HepG2 (cell line): ENCODE results near the gene SERPINB1. TPM values are rescaled to one million over a fixed set of nuclear protein-coding genes. Genes with fewer than 3 reads are reported as not detected.

Source experiments
- ATAC-seq: fragments of 200-7000 bp; cut with Tn5 transposase; 3 replicates; pipeline ENCODE4 v1.9.1; 2020; ENCODE audit warnings: mild to moderate bottlenecking, moderate library complexity
- BruUV-seq: library from RNA; stranded (reverse); fragments of 400-500 nt; replicated peaks from 2 replicates; lab custom pipeline; 2021; lab: Mats Ljungman, UMichigan
- CTCF ChIA-PET: fragments of 300-600 bp; formaldehyde crosslinking; extraction: SDS; loops from one replicate; lab custom pipeline; 2021; ENCODE audit warnings: low total read pairs, inconsistent platforms, low intra/inter-chr PET ratio; lab: Yijun Ruan, JAX
- POLR2A ChIA-PET: fragments of 350-600 bp; sonication (Branson Sonifier 250); formaldehyde crosslinking; loops from one replicate; lab custom pipeline; 2020; ENCODE audit warnings: antibody characterized with exemption, inconsistent platforms; lab: Yijun Ruan, JAX
- DNase-seq: peaks from one replicate; pipeline ENCODE4 v3.0.0-alpha.2; 2015; ENCODE audit warnings: low spot score
- FAIRE-seq: peaks from 3 replicates; lab custom pipeline; 2011; peaks lifted over from hg19 to GRCh38; lab: Jason Lieb, UNC
- H2AFZ ChIP-seq: one replicate; pipeline ENCODE4 v1.6.1; 2011; ENCODE audit warnings: low read length, inconsistent platforms
- H3K27ac ChIP-seq: fragments of 300-600 bp; 3 replicates; pipeline ENCODE4 v1.8.0; 2011; ENCODE audit warnings: mixed run types, mild to moderate bottlenecking, mixed read lengths, low read length, inconsistent platforms; ENCODE audit not compliant: insufficient read depth; ENCODE audit errors: extremely low read length
- H3K27me3 ChIP-seq, 2 experiments: fragments of 200-600 bp in 1 of 2; 2 replicates in 1 of 2; 3 replicates in 1 of 2; pipeline versions ENCODE4 v1.6.0 to v1.8.0; 2011; ENCODE audit warnings: low read length in 2 of 2, mild to moderate bottlenecking in 2 of 2, moderate library complexity in 2 of 2, inconsistent platforms in 1 of 2; ENCODE audit not compliant: insufficient read depth in 2 of 2, control insufficient read depth in 1 of 2
- H3K36me3 ChIP-seq, 2 experiments: fragments of 200-600 bp in 1 of 2; replicated peaks in 1 of 2; 2 replicates in 1 of 2; 3 replicates in 1 of 2; pipeline versions ENCODE4 v1.5.1 to v1.8.0; 2011; ENCODE audit warnings: low read length in 2 of 2, inconsistent platforms in 1 of 2; ENCODE audit not compliant: insufficient read depth in 2 of 2, control insufficient read depth in 1 of 2
- H3K4me1 ChIP-seq: 2 replicates; pipeline ENCODE4 v1.5.1; 2012; ENCODE audit warnings: low read length, inconsistent platforms; ENCODE audit not compliant: insufficient read depth
- H3K4me2 ChIP-seq: 2 replicates; pipeline ENCODE4 v1.6.0; 2011; ENCODE audit warnings: low read depth, low read length, inconsistent platforms
- H3K4me3 ChIP-seq, 3 experiments: fragments of 200-600 bp in 1 of 3; sonication (generic), shearing (Covaris generic) in 1 of 3; replicated peaks in 1 of 3; 2 replicates each; pipeline ENCODE4 v1.5.1; 2011 to 2016; ENCODE audit warnings: low read length in 3 of 3, inconsistent platforms in 2 of 3, low read depth in 2 of 3, mild to moderate bottlenecking in 2 of 3, control low read depth in 1 of 3, mixed read lengths in 1 of 3; ENCODE audit not compliant: insufficient read depth in 1 of 3
- H3K79me2 ChIP-seq: one replicate; pipeline ENCODE4 v1.6.1; 2011; ENCODE audit warnings: low read length, inconsistent platforms; ENCODE audit not compliant: insufficient read depth
- H3K9ac ChIP-seq: 2 replicates; pipeline ENCODE4 v1.6.0; 2011; ENCODE audit warnings: mild to moderate bottlenecking, low read depth, low read length, inconsistent platforms; ENCODE audit not compliant: insufficient read depth
- H3K9me3 ChIP-seq: 2 replicates; pipeline ENCODE4 v1.5.1; 2012; ENCODE audit warnings: mild to moderate bottlenecking, low read length
- H4K20me1 ChIP-seq: 2 replicates; pipeline ENCODE4 v1.6.0; 2011; ENCODE audit warnings: inconsistent platforms, mild to moderate bottlenecking, low read length, moderate library complexity; ENCODE audit not compliant: insufficient read depth
- ETS1 ChIP-seq: sonication (generic); formaldehyde crosslinking; IDR thresholded peaks from 2 replicates; pipeline ENCODE4 v1.4.0; 2020; ENCODE audit warnings: missing genetic modification reagents
- HMG20A ChIP-seq: IDR thresholded peaks from 2 replicates; pipeline ENCODE4 v1.6.1; 2016; ENCODE audit warnings: borderline replicate concordance
- KDM1A ChIP-seq: IDR thresholded peaks from 2 replicates; pipeline ENCODE4 v1.6.1; 2016; ENCODE audit warnings: missing compliant biosample characterization
- MAX ChIP-seq: IDR thresholded peaks from 2 replicates; pipeline ENCODE4 v1.6.1; 2012; ENCODE audit warnings: inconsistent platforms
- RARG ChIP-seq: sonication (generic); formaldehyde crosslinking; IDR thresholded peaks from 2 replicates; pipeline ENCODE4 v1.4.0; 2020; ENCODE audit warnings: low read depth, mild to moderate bottlenecking, missing genetic modification reagents
- SIX1 ChIP-seq: sonication (generic); formaldehyde crosslinking; IDR thresholded peaks from 2 replicates; pipeline ENCODE4 v1.4.0; 2020; ENCODE audit warnings: missing genetic modification reagents, borderline replicate concordance
- THAP7 ChIP-seq: sonication (generic); formaldehyde crosslinking; IDR thresholded peaks from 2 replicates; pipeline ENCODE4 v1.8.1; 2023; ENCODE audit warnings: mild to moderate bottlenecking, missing genetic modification reagents
- ZEB1 ChIP-seq: IDR thresholded peaks from 2 replicates; pipeline ENCODE4 v1.6.1; 2012; ENCODE audit warnings: mild to moderate bottlenecking, low read depth, inconsistent platforms; ENCODE audit not compliant: insufficient replicate concordance
- ZFP41 ChIP-seq: sonication (generic); formaldehyde crosslinking; IDR thresholded peaks from 2 replicates; pipeline ENCODE4 v1.4.0; 2020; ENCODE audit warnings: mild to moderate bottlenecking, missing genetic modification reagents, borderline replicate concordance
- ZNF44 ChIP-seq: sonication (generic); formaldehyde crosslinking; IDR thresholded peaks from 2 replicates; pipeline ENCODE4 v1.5.1; 2020; ENCODE audit warnings: mild to moderate bottlenecking, missing genetic modification reagents
- ZNF543 ChIP-seq: sonication (generic); formaldehyde crosslinking; IDR thresholded peaks from 2 replicates; pipeline ENCODE4 v1.4.0; 2020; ENCODE audit warnings: mild to moderate bottlenecking, missing genetic modification reagents
- ZNF569 ChIP-seq: sonication (generic); formaldehyde crosslinking; IDR thresholded peaks from 2 replicates; pipeline ENCODE4 v1.5.0; 2020; ENCODE audit warnings: mild to moderate bottlenecking, missing genetic modification reagents, moderate library complexity, borderline replicate concordance
- ZNF800 ChIP-seq: sonication (generic); formaldehyde crosslinking; IDR thresholded peaks from 2 replicates; pipeline ENCODE4 v1.4.0; 2020; ENCODE audit warnings: missing genetic modification reagents
- WGBS: methylation state at CpG from one replicate; pipeline ENCODE4 v1.1.6; 2017; ENCODE audit warnings: low lambda C conversion rate; 5-methylcytosine and 5-hydroxymethylcytosine counted together
- in situ Hi-C: cut with HindIII; loops from 2 replicates; pipeline ENCODE4 v1.10.0; 2017; ENCODE audit warnings: low pct_unique_long_range_greater_than_20kb; ENCODE audit not compliant: extremely low pct_ligation_motif_present
- intact Hi-C: fragments of 100-400 bp; cut with micrococcal nuclease; formaldehyde crosslinking; loops from one replicate; pipeline ENCODE4 v1.10.0; 2022; ENCODE audit not compliant: unreplicated experiment
- polyA plus RNA-seq, 8 experiments: library from polyadenylated mRNA; depleted of rRNA in 3 of 8; stranded (reverse) in 7 of 8; unstranded in 1 of 8; fragments of >200 nt; fragmentation: Illumina TruSeq in 4 of 8; extraction: Trizol in 4 of 8; gene quantifications; 2 replicates each; pipeline versions ENCODE4 v1.2.1 to v1.2.3, GENCODE V29; 2011 to 2016; ENCODE audit warnings: low read depth in 4 of 8, missing spikeins in 1 of 8, mixed read lengths in 1 of 8; ENCODE audit not compliant: insufficient read depth in 1 of 8
- total RNA-seq, 5 experiments: library from RNA; depleted of rRNA; stranded (reverse); fragments of >200 nt; fragmentation: Illumina TruSeq; extraction: Trizol; gene quantifications; 2 replicates each; pipeline ENCODE4 v1.2.3, GENCODE V29; 2016; ENCODE audit warnings: low read depth in 1 of 5

SERPINB1 gene
- total and polyA plus RNA-seq, 2 of the 13 experiments (the other 11 are each of a cell fraction or from before 2014, with no cell fraction given): 41.4 to 60.5 TPM

- peaks cover 11% of the 10 kb centered on the region for H3K79me2 ChIP-seq
- H3K9me3 ChIP-seq: no peaks in the 10 kb centered on the region
- no peaks in the 10 kb centered on the region for H4K20me1 ChIP-seq
- WGBS: 10% methylated on average over 2 of the region's 2 CpGs
- DNase-seq (no peak), ATAC-seq (no peak), FAIRE-seq (no peak)
- H3K4me3 ChIP-seq: no peak overlapping the region
- POLR2A ChIA-PET: interaction anchor here (3.3 to 4.2 kb wide), 3 partner anchors 15 to 52 kb away, joined by 32 to 68 read pairs (median 33); no protein-coding TSS in a partner anchor
- TF ChIP-seq ZNF800 (CRISPR knock-in tag): no peak
- no peak for TF ChIP-seq ZFP41
- TF ChIP-seq ZNF543 (CRISPR knock-in tag): no peak
- TF ChIP-seq MAX: 0 out of 2 replicates have a peak, but pooled peaks have one; percentile 18
- no peak overlapping the region for H3K9ac ChIP-seq
- H3K36me3 ChIP-seq: no peaks in the 10 kb centered on the region
- in situ Hi-C loops: loop anchor here (5.0 kb wide), 2 partner anchors 46 to 69 kb away; no protein-coding TSS in a partner anchor
- H2AFZ ChIP-seq: no peak overlapping the region
- no peak overlapping the region for H3K4me2 ChIP-seq
- intact Hi-C loops: no loop called here
- CTCF ChIA-PET: no interaction called here
- H3K27ac ChIP-seq: no peak overlapping the region
- BruUV-seq: no TSS peak
- peaks cover 61% of the 10 kb centered on the region for H3K4me1 ChIP-seq
- H3K27me3 ChIP-seq: no peaks in the 10 kb centered on the region
Observed at GRCh38 chr6:2843138-2843740, 1.6 kb upstream of the SERPINB1 start.

GRCh38 chr6:2842139-2842552 lies 483 bp upstream of the SERPINB1 start:
- peaks cover 11% of the 10 kb centered on the region for H3K79me2 ChIP-seq
- H3K4me1 ChIP-seq: peaks cover 71% of the 10 kb centered on the region
- intact Hi-C loops: no loop called here
- ATAC-seq: no peak
- in situ Hi-C loops: loop anchor here (5.0 kb wide), 2 partner anchors 45 to 70 kb away; no protein-coding TSS in a partner anchor
- ChIA-PET POLR2A (interaction anchor here (0.7 to 4.4 kb wide), 42 partner anchors 9 to 1176 kb away, joined by 3 to 68 read pairs (median 8); partner anchors contain the start of genes BPHL, NQO2, RIPK1 and SERPINB9), CTCF (interaction anchor here (1.5 kb wide), 1 partner anchor 51 kb away, joined by 9 read pairs; no protein-coding TSS in a partner anchor)
- H3K9me3 ChIP-seq: no peaks in the 10 kb centered on the region
- H4K20me1 ChIP-seq: no peaks in the 10 kb centered on the region
- H3K4me3 ChIP-seq: peak overlapping the region; percentile 66 to 86 (median 75)
- no peak for DNase-seq
- peak overlapping the region; percentile 98 for H3K4me2 ChIP-seq
- H3K9ac ChIP-seq: peak overlapping the region; percentile 95
- H3K27me3 ChIP-seq: no peaks in the 10 kb centered on the region
- no peaks in the 10 kb centered on the region; a peak in 1 of 5 replicates for H3K36me3 ChIP-seq
- 38% methylated on average over 2 of the region's 2 CpGs for WGBS
- BruUV-seq: no TSS peak
- H2AFZ ChIP-seq: no peak overlapping the region
- FAIRE-seq: no peak
- peak overlapping the region; percentile 97 for H3K27ac ChIP-seq
- TF ChIP-seq ETS1 (CRISPR knock-in tag) (no peak), KDM1A (CRISPR knock-in tag) (no peak), RARG (CRISPR knock-in tag) (no peak), HMG20A (CRISPR knock-in tag) (0 out of 2 replicates have a peak, but pooled peaks have one; percentile 10), SIX1 (CRISPR knock-in tag) (no peak), ZNF569 (CRISPR knock-in tag) (no peak), ZEB1 (no peak), ZNF44 (CRISPR knock-in tag) (no peak; the same call in 1 of the 2 replicates), THAP7 (CRISPR knock-in tag) (0 out of 2 replicates have a peak, but pooled peaks have one; percentile 1)
